Measurements from ENCODE around the gene SDK1.

GRCh38 chr7:3975371-3975770 lies 674.3 kb downstream of the SDK1 start:
- TF ChIP-seq EP300 (IDR thresholded peaks at IDR 0.05; ENCODE audit: borderline replicate concordance in 1 of 2, control insufficient read depth in 1 of 2, low read depth in 2 of 2, low read length in 2 of 2) (no peak), POLR2A (IDR thresholded peaks at IDR 0.05; ENCODE audit: low read depth, low read length) (no peak), BCL11A (IDR thresholded peaks at IDR 0.05; ENCODE audit: low read depth, low read length) (no peak), CTCF (IDR thresholded peaks at IDR 0.05 in 2 of 3, conservative IDR thresholded peaks at IDR 0.05 in 1 of 3; ENCODE audit: control insufficient read depth in 2 of 3, extremely low read depth in 1 of 3, insufficient read depth in 1 of 3, low read depth in 3 of 3, low read length in 3 of 3) (no peak), NFXL1 (IDR thresholded peaks at IDR 0.05; ENCODE audit: borderline replicate concordance) (no peak), ZBTB40 (IDR thresholded peaks at IDR 0.05; ENCODE audit: borderline replicate concordance) (no peak), PKNOX1 (IDR thresholded peaks at IDR 0.05) (no peak), MYB (IDR thresholded peaks at IDR 0.05; ENCODE audit: borderline replicate concordance, low read depth, low read length) (no peak), SMC3 (IDR thresholded peaks at IDR 0.05; ENCODE audit: borderline replicate concordance, low read length) (no peak), ZBTB11 (CRISPR knock-in tag; IDR thresholded peaks at IDR 0.05) (no peak), FOS (IDR thresholded peaks at IDR 0.05; ENCODE audit: borderline replicate concordance, extremely low read depth, insufficient read length) (no peak)

All from GM12878 (cell line).